ENCODE results near the gene PRKAR1B.

The PRKAR1B gene

DNA sequence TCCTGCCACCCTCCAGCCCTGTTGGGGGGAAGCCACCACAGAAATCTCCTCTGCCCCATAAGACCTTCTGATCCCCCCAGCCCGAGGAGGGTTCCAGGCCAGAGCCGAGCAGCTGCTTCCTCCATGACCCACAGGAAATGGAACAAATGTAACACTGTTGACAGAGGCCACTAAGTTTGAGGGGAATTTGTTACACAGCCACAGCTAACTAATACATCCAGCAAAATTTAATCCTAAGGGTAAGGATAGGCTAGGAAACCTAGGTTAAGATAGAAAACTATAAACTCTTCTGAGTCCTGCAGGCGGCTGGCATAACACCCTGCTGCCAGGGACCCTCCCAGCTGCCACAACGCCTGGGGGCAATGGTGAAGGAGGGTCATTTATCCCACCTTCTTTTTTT lies 140.6 kb downstream of the PRKAR1B start:
- DNase-seq (ENCODE audit: low read depth) = no peak

DNA sequence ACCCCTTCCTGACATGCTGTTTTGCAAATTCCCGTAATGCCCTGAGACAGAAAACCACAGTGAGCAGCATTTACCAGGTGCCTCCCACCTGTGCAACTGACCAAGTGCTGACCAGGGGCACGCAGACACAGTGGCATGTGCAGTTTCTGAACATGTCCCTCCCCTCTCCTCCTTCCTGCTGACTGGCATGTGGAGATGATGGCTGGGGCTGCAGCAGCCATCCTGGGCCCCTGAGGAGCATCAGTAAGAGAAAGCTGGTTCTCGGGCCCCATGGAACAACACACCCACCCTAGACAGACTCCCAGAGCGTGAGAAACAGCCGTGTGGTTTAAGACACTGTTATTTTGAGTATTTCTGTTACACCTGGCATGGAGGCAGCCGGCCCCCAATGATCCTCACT lies 141.2 kb downstream of the PRKAR1B start:
- no peak for DNase-seq (ENCODE audit: low read depth)

DNA sequence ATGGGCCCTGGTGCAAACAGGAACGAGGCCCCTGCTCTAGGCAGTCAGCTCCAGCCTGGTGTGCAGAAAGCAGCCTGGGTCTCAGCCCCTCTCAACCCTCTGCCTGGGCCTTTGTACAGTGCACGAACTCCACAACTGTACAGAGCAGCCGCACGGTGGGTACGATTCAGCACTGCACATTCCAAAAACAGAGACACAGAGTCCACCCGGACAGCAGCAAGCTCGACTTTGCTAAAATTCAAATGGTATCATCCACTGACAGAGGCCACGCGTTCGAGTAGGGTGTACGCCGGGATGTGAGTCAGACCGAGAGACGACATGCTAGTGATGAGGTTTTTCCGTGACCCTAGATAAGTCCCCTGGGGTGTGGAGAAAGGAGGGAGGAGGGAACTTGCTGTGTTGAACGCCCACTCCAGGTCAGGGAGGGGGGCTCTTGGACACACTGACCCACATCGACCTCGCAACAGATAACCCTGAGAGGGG lies 141.8 kb downstream of the PRKAR1B start:
- DNase-seq (ENCODE audit: low read depth) = no peak

DNA sequence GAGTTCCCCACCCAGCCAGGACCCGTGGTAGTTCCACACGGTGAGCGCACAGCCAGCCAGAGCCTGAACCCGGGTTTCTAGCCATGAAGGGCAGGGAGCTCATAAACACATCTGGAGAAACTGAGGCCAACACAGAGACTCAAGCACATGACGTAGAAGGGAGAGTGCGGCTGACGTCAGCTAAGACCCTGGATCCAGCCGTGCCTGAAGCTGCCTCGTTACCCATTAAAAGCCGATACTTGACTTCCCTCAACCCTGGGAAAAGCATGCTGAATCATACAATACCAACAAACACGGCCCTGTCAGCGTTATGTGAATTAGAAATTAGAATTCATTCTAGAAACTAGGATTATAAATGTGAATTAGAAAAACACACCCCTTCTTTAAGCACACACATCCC lies 142.3 kb downstream of the PRKAR1B start:
- no peak for DNase-seq (ENCODE audit: low read depth)

DNA sequence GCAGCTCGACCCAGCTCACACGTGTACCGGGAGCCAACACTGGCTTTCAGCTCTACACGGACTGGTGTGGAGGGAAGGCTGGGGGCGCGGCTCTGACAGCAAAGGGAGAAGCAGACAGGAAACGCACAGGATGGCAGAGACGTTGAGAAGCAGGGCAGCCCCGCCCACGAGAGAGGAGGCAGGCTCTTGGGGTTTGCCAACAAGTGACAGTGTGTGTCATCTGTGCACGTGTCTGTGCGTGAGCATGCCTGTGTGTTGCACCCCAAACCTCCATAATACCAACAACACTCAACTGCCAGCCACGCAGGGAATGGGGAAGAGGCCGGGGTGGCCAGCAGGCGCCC lies 143.0 kb downstream of the PRKAR1B start:
- DNase-seq (ENCODE audit: low read depth) = no peak

DNA sequence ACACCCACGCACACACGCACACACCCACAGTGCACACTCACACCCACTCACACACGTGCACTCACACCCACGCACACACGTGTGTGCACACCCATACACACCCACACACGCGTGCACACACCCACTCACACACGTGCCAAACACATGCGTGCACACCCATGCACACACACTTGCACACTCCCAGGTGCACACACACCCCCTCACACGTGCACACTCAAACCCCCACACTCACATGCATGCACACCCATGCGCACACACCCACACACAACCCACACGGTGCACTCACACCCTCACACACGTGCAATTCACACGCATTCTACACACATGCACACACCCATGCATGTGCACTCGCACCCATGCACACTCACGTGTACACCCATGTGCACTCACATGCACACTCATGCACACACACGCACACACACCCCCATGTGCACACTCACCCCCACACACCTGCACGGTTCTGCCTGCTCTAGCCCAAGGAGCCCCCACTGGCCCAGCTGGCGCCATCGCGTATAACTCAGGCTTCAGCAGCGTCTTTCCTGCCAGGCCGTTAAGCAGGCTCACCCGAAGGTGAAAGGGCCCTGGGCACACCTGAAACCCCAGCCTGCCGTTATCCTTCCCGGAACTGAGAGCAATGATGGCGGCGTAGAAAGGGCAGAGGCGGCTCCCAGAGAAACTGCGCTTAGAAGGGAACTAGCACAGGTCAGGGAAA lies 143.5 kb downstream of the PRKAR1B start:
- no peak for DNase-seq (ENCODE audit: low read depth)

DNA sequence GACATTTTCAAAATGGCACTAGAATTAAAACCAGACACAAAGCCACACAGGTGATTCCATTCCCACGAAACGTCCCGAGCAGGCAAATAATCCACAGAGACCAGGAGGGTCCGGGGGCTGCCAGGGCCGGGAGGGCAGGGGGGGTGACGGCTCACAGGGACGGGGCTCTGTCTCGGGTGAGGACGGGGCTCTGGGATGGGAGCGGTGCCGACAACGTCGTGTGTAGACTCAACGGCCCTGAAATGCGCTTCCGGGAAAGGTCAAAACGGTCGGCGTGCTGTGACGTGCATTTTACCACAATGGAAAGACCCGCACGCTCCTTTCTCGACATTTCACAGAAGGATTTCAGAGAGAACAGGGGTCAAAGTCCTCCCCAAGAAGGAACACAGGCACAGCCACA lies 144.2 kb downstream of the PRKAR1B start:
- no peak for DNase-seq (ENCODE audit: low read depth)

DNA sequence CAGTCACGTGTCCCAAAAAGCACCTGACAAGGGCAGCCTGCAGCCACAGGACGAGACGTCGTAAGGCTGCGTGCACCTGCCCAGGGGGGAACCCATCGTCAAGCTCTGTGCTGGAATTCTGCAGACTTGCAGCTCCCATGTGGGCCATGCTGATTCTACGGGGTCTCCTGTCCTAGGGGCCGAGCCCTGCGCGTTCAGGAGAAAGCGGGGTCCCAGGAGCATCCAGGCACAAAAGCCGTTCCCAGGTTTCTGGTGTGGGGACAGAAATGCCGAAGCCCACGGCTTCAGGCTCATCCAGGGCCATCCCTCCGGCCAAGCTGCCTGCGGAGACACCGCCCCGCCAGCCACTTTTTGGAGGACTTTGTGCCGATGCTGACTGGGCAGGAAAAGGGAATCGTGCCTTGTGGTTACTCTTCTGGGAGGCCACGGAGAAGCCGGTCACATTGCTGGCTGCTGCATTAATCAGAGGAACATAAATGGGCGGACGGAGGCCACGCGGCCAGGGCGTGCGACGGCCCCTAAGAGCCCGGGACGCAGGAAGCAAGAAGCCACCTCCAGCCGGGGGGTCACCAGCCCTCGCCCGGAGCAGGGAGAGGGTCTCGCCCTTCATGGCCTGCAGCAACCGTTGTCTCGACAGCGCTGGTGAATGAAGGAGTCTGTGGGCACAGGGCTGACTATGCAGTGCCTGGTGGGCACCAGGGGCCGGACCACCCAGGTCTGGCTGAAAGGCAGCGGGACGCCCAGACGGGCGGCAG lies 144.8 kb downstream of the PRKAR1B start:
- DNase-seq (ENCODE audit: low read depth) = no peak

DNA sequence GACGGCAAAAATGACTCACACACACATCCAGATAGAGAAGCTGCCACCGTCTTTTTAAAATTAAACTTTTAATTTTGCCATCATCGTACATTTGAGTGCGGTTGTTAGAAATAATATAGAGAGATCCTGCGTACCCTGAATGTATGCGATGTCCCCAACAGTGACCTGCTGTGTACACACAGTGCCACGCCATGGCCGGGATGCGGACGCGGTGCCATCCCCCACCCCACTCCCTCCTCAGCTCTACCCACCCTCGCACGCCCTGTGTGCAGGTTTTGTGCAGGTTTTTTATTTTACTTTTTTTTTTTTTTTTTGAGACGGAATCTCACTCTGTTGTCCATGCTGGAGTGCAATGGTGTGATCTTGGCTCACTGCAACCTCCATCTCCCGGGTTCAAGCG lies 148.7 kb downstream of the PRKAR1B start:
- no peak for DNase-seq (ENCODE audit: low read depth)

DNA sequence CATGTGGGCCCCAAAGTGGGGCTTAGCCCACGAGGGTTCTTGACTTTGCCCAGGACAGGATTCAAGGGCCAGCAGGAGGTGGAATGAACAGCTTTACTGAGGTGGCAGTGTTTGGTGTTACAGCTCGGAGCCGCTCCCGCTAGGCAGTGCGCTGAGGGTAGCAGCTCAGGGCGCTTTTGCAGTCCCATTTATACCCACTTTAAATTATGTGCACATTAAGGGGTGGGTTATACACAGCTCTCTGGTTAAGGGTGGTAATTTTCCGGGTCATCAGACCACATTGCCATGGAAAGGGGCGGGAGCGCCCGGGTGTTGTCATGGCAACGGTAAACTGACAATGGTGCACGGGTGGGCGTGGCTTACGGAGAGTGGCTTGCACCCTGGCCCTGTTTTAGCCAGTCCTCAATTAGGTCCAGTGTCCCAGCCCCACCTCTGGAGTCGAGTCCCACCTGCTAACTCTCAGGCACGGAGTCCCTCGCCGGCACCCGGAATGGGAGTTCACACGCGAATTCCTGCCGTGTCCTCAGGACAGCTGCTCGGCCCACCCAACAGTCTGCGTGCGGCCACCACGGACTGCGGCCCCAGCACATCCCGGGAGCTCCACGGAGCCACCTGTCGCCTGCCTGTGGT lies 149.2 kb downstream of the PRKAR1B start:
- no peak for DNase-seq (ENCODE audit: low read depth)

DNA sequence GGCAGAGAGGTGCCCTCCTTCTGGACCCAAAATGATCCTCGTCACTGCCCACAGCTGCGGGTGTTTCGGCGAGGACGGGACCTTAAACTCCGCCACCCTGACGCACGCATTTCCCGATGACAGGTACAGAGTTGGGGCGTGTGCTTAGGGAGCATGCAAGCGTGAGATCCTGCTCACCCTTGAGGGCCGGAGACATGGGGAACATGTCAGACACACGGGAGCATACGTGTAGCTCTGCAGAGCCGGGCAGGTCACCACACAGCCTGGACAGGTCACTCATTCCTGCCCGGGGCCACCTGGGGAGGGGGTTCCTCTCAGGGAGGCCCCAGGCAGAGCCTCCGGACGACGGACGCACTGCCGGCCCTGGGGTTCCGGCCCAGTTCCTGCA lies 149.8 kb downstream of the PRKAR1B start:
- no peak for DNase-seq (ENCODE audit: low read depth)

DNA sequence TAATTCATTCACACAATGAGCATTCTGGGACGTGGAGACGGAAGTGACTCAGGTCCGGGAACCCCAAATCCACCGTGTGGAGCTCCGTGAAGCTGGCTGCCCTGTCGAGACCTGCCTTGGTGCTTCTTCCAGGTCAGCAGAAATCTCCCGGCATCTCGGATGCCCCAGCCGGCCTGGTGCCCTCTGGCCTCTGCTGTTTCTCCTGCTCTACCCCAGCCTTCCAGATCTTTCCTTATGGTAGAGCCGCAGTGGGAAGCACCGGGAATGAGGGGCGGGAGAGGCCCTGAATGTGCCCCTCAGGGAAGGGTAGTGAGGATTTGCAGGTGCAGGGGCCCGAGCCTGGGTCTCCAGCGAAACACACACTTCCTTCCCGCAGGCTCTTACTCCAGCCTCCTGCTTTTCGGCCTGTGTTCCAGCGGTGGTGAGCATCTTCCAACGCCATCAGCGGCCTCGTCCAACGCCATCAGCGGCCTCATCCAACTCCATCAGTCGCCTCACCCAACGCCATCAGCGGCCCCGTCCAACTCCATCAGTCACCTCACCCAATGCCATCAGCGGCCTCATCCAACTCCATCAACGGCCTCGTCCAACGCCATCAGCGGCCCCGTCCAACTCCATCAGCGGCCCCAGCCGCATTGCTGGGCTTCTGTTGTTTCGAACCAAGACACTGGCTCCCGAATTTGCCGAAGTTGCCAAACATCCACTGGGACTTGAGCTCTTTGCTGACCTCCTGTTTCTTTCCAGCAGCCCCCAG lies 150.4 kb downstream of the PRKAR1B start:
- DNase-seq (ENCODE audit: low read depth) = no peak

DNA sequence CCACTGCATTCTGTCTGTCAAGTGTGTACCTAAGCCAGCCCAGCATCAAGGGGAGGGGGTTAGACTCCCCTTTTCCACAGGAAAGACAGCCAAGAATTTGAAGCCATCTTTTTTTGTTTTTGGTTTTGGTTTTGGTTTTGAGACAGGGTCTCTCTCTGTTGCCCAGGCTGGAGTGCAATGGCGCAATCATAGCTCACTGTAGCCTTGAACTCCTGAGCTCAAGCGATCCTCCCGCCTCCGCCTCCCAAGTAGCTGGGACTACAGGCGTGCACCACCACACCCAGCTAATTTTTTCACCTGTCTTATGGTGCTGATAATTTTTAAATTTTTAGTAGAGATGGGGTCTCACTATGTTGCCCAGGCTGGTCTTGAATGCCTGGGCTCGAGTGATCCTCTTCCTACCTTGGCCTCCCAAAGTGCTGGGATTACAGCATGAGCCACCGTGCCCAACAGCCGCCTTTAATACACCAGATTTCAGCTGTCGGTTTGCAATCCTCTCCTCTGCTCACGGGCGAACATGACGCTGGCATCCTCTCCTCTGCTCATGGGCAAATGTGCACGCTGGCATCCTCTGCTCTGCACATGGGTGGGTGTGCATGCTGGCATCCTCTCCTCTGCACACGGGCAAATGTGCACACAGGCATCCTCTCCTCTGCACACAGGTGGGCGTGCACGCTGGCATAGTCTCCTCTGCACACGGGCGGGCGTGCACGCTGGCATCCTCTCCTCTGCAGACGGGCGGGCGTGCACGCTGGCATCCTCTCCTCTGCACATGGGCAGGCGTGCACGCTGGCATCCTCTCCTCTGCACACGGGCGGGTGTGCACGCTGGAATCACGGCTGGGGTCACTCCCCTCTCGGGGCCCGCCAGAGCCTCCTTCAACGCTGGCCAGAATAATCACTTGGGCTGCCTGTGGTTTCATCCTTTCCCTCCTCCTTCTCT lies 151.4 kb downstream of the PRKAR1B start:
- DNase-seq (ENCODE audit: low read depth) = no peak

DNA sequence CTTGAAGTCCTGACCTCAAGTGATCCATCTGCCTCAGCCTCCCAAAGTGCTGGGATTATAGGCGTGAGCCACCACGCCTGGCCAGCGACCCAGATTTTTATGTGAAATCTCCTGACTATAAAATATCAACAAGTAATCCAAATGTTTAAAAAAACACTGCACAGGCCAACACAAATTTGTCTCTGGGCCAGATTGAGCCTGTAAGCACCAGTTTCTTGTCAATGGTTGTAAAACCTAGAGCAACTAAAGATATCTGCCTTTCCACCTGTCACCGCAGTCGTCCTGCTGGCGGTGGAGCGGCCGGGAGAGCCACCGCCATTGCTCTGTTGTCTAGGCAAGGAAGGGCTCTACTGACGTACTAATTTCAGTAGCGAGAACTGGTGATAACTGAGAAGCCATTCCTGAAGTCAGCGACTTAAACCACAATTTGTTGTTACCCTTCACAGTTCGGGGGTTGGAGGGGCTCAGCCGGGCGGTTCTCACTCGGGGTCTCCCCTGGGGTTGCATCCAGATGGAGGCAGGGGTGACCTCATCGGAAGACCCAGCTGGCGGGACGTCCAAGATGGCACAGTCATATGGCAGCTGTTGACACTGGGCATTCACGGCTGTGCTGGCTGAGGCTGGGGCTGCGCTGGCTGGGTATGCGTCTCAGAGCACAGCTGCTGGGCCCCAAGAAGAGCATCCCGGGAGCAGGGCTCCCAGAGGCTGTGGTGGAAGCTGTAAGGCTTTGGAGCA lies 152.3 kb downstream of the PRKAR1B start:
- no peak for DNase-seq (ENCODE audit: low read depth)

DNA sequence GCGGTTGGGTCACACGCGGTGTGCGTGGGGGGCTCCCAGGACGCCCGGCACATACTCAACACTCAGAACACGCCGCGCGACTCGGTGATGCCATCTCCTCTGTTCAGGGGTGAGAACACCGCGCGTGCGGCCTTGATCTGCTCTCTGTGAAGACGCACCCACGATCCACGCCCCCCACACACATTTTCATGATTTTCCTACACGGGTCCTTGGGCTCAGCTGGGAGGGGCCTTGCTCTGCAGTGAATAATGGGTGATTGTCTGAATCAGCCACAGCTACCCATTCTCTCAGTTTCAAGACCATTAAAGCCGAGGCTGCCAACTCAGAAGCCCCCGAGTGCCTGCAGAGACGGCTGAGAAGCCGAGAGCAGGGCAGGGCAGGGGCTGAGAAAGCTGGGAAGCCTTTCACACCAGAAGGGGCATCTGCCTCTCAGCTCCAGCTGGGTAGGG lies 153.1 kb downstream of the PRKAR1B start:
- DNase-seq (ENCODE audit: low read depth) = no peak

DNA sequence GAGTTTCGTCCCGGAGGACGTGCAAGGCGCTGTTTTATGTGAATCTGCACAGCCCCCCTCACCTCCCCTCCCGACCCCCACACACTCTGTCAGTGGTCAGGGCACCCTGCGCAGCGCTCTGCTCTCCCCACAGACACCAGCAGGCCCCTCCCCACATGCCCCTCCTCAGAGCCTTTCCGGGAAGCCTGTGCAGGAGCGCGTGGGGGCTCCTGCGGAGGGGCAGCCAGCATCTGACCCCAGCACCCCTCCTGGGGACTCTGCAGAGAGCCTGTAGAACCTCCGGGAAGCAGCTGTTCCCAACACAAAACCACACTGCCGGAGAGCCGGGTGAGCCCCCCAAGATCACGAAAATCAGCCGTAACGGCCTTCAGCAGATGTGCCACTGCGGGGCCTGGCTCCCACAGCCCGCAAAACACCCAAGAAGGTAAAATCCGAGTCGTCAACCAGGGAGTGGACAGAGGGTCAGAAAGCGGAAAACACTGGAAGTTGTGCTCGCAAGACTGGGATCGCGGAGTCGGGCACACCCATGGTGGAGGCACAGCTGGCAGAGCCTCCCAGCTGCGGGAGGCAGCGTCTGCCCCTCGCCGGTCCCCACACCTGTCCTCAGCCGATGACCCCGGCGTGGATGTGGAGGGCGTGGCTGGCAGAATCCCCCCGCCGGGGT lies 153.7 kb downstream of the PRKAR1B start:
- no peak for DNase-seq (ENCODE audit: low read depth)

DNA sequence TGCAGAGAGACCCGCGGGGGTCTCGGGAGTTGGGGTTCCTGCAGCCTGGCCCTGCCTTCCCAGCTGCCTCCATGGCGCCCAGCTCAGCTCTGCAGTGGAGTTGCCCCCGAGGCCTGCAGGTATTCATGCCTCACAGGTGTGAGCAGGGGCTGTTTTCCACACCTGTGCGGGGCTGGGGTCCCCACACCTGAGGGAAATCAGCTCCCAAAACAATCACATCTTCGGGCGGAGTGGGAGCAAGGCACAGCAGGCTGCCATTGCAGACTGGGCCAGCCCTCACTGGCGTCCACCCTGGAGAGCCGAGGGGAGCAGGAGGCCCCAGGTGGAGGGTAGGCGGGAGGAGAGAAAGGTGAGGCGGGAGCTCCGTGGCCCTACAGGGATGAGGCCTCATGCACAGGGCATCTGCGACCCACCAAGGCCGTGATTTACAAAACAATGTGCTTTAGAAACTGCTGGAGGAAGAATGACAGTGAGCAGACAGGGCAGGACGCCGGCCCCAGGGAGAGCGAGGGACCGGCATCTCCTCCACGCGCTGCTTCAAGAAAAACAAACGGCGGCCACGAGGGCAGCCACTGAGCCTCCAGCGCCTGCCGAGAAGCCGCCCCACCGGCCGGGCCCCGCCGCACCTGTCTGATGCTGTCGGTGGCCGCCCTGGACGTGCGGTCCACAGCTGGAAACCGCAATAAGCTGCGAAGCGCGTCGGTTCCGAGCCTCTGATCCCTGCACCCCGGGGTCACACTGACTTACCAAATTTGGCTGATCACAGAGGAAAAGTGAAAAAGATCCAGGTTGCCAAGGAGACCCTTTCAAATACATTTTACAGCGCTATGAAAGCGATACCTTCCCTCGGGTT lies 154.4 kb downstream of the PRKAR1B start:
- DNase-seq (ENCODE audit: low read depth) = no peak

DNA sequence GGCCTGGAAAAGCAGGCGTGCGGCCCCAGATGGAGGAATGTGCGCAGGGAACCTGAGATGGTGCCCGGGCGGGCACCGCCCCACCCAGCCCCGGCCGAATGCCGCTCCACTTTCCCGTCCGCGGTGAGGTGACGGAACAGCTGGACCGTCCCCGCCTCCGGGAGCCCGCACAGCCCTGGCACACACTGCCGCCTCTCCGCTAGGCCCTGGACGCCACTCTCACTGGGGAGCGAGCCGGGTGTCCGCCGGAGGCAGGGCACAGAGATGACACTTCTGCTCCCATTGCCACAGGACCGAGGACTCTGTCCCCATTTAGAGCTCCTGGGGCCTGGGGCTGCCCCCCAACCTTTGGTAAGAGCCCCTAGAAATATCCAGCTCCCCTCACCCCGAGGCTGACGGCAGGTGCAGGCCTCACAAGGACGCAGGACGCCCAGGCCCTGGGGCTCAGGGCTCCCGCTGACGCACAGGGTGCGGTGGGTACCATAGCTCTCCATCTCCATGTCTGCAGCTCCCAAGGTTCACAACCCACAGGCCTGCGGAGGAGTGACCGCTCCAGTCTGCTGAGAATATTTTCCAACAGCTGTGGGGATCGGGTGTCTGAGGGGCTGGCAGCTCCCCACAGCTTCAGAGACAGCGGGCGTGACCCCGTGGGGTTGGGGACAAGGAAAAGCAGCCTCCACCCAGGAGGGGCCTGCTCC lies 155.2 kb downstream of the PRKAR1B start:
- no peak for DNase-seq (ENCODE audit: low read depth)
